Heart left ventricle (tissue), 16 donors: ENCODE data around the gene CSTF1. TPM values are rescaled to one million over a fixed set of nuclear protein-coding genes. Genes with fewer than 3 reads are reported as not detected.

Experiments
- ATAC-seq, 4 donors: fragments of 200-7000 bp; cut with Tn5 transposase; one replicate each; pipeline ENCODE4 v1.9.1; 2020 to 2022; ENCODE audit warnings: moderate library complexity in 4 of 4, mild to moderate bottlenecking in 3 of 4, moderate number of reproducible peaks in 1 of 4
- DNase-seq, 5 donors: peaks; one replicate each; pipeline ENCODE4 v3.0.0-alpha.2; 2020
- H3K27ac ChIP-seq, 12 donors: fragments of 200-600 bp; sonication (generic) in 4 of 12; one replicate each; pipeline versions ENCODE4 v1.5.0 to v1.8.0; 2016 to 2022; ENCODE audit warnings: mild to moderate bottlenecking in 2 of 12
- H3K27me3 ChIP-seq, 9 donors: fragments of 200-600 bp; sonication (generic) in 2 of 9; one replicate each; pipeline versions ENCODE4 v1.5.1 to v1.8.0; 2016 to 2022; ENCODE audit warnings: mild to moderate bottlenecking in 3 of 9
- H3K36me3 ChIP-seq, 9 donors: fragments of 200-600 bp; sonication (generic) in 2 of 9; one replicate each; pipeline versions ENCODE4 v1.5.0 to v1.8.0; 2018 to 2022; ENCODE audit warnings: mild to moderate bottlenecking in 2 of 9
- H3K4me1 ChIP-seq, 12 donors: fragments of 200-600 bp; sonication (generic) in 4 of 12; one replicate each; pipeline versions ENCODE4 v1.5.0 to v1.8.0; 2016 to 2022; ENCODE audit warnings: mild to moderate bottlenecking in 3 of 12
- H3K4me3 ChIP-seq, 12 donors: fragments of 200-600 bp; sonication (generic) in 4 of 12; one replicate each; pipeline versions ENCODE4 v1.5.0 to v1.8.0; 2017 to 2022; ENCODE audit warnings: mild to moderate bottlenecking in 9 of 12, moderate library complexity in 4 of 12
- H3K9me3 ChIP-seq, 12 donors: fragments of 200-600 bp; sonication (generic) in 4 of 12; one replicate each; pipeline versions ENCODE4 v1.5.0 to v1.8.0; 2016 to 2022; ENCODE audit warnings: mild to moderate bottlenecking in 1 of 12
- CTCF ChIP-seq, 12 donors: fragments of 200-600 bp; sonication (generic) in 4 of 12; IDR thresholded peaks; one replicate each; pipeline versions ENCODE4 v1.5.0 to v1.8.0; 2018 to 2022; ENCODE audit warnings: antibody characterized with exemption in 12 of 12, mild to moderate bottlenecking in 5 of 12
- POLR2A ChIP-seq, 2 donors: fragments of 450-650 bp; IDR thresholded peaks; one replicate each; pipeline ENCODE4 v1.6.1; 2017; ENCODE audit warnings: antibody characterized with exemption in 2 of 2, mild to moderate bottlenecking in 2 of 2, moderate library complexity in 2 of 2
- WGBS, 4 donors: extraction: QIAGEN DNeasy Blood & Tissue Kit in 2 of 4; methylation state at CpG; one replicate each; pipeline versions ENCODE4 v1.1.5 to v1.1.7; 2013 to 2018; 5-methylcytosine and 5-hydroxymethylcytosine counted together
- intact Hi-C, 10 donors: fragments of 100-400 bp; cut with DNase I; formaldehyde crosslinking; loops; one replicate each; pipeline versions ENCODE4 v1.11.1 to v1.14.2; 2022
- polyA plus RNA-seq, 2 donors: library from polyadenylated mRNA; stranded (reverse); fragments of 200-250 nt; gene quantifications; one replicate each; pipeline ENCODE4 v1.2.3, GENCODE V29; 2013
- total RNA-seq, 9 donors: library from RNA; depleted of rRNA in 2 of 9; stranded (reverse); fragments of >200 nt in 2 of 9; fragmentation: NEBNext Ultra II Directional in 3 of 9; extraction: Animal tissue kit (Norgen Biotek cat#: 25700) in 3 of 9; gene quantifications; one replicate each; pipeline versions ENCODE4 v1.1.0 to v1.2.4, GENCODE V29; 2016 to 2023
- donor health status: ischemic (EF 13 %, LVEDD 7.1; RV severe dilation, severe dysfunction).
- donor health status: healthy with polysubstance abuse.
- donor health status: DM: no; HTN: yes; CAD: no.
- donor health status: DM: no; HTN: no; CAD: no.
- donor health status: ischemic (EF 25% LVEDD 6.9; RV normal size, moderate dysfunction).
- donor health status: ischemic (EF 25% LVEDD 5.7; RV mildly dilated, moderate dysfunction).
- donor health status: healthy.
- donor health status: DM: yes; HTN: yes; CAD: no.
- donor health status: ischemic (EF 35%, LVEDD 5.7; RV mildly dilated, moderate dysfunction).
- donor health status: nonischemic (EF 11% LVEDD 7.7; RV severe dilation, severe dysfunction).
- donor health status: DM: yes; HTN: yes; CAD: no.
- donor health status: PGD.
- donor health status: ischemic (EF 29% LVEDD 5.4; RV normal size, mild dysfunction).
- donor health status: nonischemic (EF 23%, LVEDD 6.1; RV moderate dilation, normal function).

Gene CSTF1
- total and polyA plus RNA-seq, 11 donors = 4.2 to 27.3 (median 21.4) TPM

- Histone ChIP-seq H3K4me3 (no peak overlapping the region), H3K4me1 (peaks cover 0 to 2% (median 0%) of the 10 kb centered on the region in 12 donors), H3K9me3 (no peaks in the 10 kb centered on the region), H3K36me3 (peaks cover 0 to 66% (median 43%) of the 10 kb centered on the region in 9 donors), H3K27ac (no peak overlapping the region), H3K27me3 (no peaks in the 10 kb centered on the region)
- no peak for ATAC-seq
- 73 to 80% (median 77%) methylated on average over 6 of the region's 6 CpGs for whole genome bisulfite sequencing, 4 donors
- no peak for DNase-seq
- no peak for TF ChIP-seq POLR2A (IDR thresholded peaks at IDR 0.05)
- no peak for TF ChIP-seq CTCF (IDR thresholded peaks at IDR 0.05)
- intact Hi-C loops = no loop called here
These were observed 23.9 kb upstream of the CSTF1 start for GRCh38 chr20:56368351-56369134.

- DNase-seq (no peak), ATAC-seq (no peak)
- Histone ChIP-seq H3K36me3 (peaks cover 0 to 67% (median 43%) of the 10 kb centered on the region in 9 donors), H3K4me3 (no peak overlapping the region), H3K27me3 (no peaks in the 10 kb centered on the region), H3K9me3 (no peaks in the 10 kb centered on the region), H3K4me1 (peaks cover 0 to 3% (median 0%) of the 10 kb centered on the region in 12 donors), H3K27ac (no peak overlapping the region)
- WGBS, 4 donors = 82 to 87% (median 85%) methylated on average over 4 of the region's 4 CpGs
- TF ChIP-seq CTCF (IDR thresholded peaks at IDR 0.05) (no peak), POLR2A (IDR thresholded peaks at IDR 0.05) (no peak)
- intact Hi-C loops = no loop called here
These were observed 23.3 kb upstream of the CSTF1 start for GRCh38 chr20:56369179-56369578.

- no peak for TF ChIP-seq CTCF (IDR thresholded peaks at IDR 0.05)
- TF ChIP-seq POLR2A (IDR thresholded peaks at IDR 0.05) = no peak
- 77 to 79% (median 78%) methylated on average over 11 of the region's 11 CpGs for WGBS, 4 donors
- no peak overlapping the region for H3K27ac ChIP-seq
- peaks cover 0 to 48% (median 19%) of the 10 kb centered on the region in 9 donors for H3K36me3 ChIP-seq
- peaks cover 0 to 13% (median 0%) of the 10 kb centered on the region in 12 donors for H3K4me1 ChIP-seq
- no peaks in the 10 kb centered on the region for H3K27me3 ChIP-seq
- H3K9me3 ChIP-seq = no peaks in the 10 kb centered on the region
- ATAC-seq (peak; percentile 54 to 66 (median 62)), DNase-seq (no peak)
- no peak overlapping the region for H3K4me3 ChIP-seq
- intact Hi-C loops = no loop called here
These were observed 20.5 kb upstream of the CSTF1 start for GRCh38 chr20:56371977-56372376.

- intact Hi-C loops = no loop called here
- TF ChIP-seq POLR2A (IDR thresholded peaks at IDR 0.05) (no peak), CTCF (IDR thresholded peaks at IDR 0.05) (no peak)
- no peaks in the 10 kb centered on the region for H3K27me3 ChIP-seq
These were observed 19.6 kb upstream of the CSTF1 start for GRCh38 chr20:56372850-56373249.

More at GRCh38 chr20:56372850-56373249, 19.6 kb upstream of the CSTF1 start:
- no peaks in the 10 kb centered on the region for H3K9me3 ChIP-seq
- peaks cover 0 to 13% (median 0%) of the 10 kb centered on the region in 12 donors for H3K4me1 ChIP-seq
- no peak for DNase-seq
- 53 to 94% (median 59%) methylated on average over 1 of the region's 1 CpG for WGBS, 4 donors
- ATAC-seq = no peak
- H3K27ac ChIP-seq = no peak overlapping the region
- peaks cover 0 to 40% (median 11%) of the 10 kb centered on the region in 9 donors for H3K36me3 ChIP-seq
- H3K4me3 ChIP-seq = no peak overlapping the region
